NCI-H526 treated with DMSO at 0.1 percent for 48 hours (cell line): ENCODE data around the gene C6orf136.
"Not testable (repeated sequence)": the region's sequence is repeated elsewhere in the genome, so short reads cannot be mapped to it uniquely, and the experiment has no call there.

Experiments
- DNase-seq: peaks from one replicate; lab custom pipeline; 2025; lab: John Stamatoyannopoulos, UW

C6orf136 gene

GRCh38 chr6:30657922-30658321, 11.0 kb downstream of the C6orf136 start:
- DNase-seq: not testable (repeated sequence)

- no peak for DNase-seq
Measured at GRCh38 chr6:30664994-30665767, 18.2 kb downstream of the C6orf136 start.

DNA sequence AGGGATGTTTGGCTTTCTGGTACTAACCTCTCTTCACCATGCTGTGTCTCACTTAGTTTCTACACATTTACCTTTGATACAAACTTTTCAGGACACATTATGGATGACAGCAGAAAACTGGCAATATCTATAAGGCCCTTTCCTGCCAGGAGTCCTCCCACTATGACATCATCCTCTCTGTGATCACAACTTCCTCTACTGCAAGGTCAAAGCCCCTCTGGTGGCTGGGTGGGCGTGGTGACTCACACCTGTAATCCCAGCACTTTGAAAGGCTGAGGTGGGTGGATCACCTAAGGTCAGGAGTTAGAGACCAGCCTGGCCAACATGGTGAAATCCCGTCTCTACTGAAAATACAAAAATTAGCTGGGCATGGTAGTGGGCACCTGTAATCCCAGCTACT, 19.4 kb downstream of the C6orf136 start:
- DNase-seq: not testable (repeated sequence)

DNA sequence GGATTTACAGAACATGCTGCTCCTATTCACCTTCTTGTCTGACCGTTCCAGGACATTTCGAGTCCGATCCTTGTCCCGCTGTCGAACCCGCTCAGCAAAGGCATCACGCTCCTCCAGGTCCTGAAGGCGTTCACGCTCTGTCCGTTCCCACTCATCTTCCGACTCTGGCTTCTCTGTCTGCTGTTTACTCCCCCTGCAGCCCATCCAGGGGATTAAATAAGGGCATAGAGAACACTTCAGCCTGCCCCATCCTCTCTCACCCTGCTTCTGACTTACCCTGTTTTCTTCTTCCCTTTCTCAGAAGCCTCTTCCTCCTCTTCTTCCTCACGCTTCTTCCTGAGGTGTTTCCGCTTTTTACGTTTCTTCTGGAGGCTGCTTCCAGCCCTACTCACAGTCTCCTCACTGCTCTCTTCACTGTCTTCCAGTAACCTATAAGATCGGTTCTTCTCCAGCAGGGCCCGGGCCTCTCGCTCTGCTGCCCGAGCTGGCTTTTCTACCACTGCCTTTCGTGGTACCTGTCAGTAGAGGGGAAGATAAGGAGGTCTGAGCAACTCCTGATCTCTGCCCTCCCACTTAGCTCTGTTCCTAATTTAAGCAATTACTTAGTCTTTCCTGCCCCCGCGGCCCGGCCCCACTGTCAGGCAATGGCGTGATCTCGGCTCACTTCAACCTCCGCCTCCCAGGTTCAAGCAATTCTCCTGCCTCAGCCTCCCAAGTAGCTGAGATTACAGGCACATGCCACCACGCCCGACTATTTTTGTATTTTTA, 24.0 kb downstream of the C6orf136 start:
- no peak for DNase-seq

- peak; percentile 93 for DNase-seq
Measured at GRCh38 chr6:30672445-30673253, 25.7 kb downstream of the C6orf136 start, which contains the start of gene DHX16. Gene DHX16 (minus strand): TSS chr6:30673006. CDS start chr6:30672841, 165 bp downstream.

GRCh38 chr6:30676660-30677285, 29.8 kb downstream of the C6orf136 start:
- no peak for DNase-seq

GRCh38 chr6:30678964-30679726, 32.2 kb downstream of the C6orf136 start:
- DNase-seq: peak; percentile 45

- no peak for DNase-seq
Measured at GRCh38 chr6:30679765-30680535, 33.0 kb downstream of the C6orf136 start.

- DNase-seq: no peak
Measured at GRCh38 chr6:30681766-30682142, 34.8 kb downstream of the C6orf136 start.

DNA sequence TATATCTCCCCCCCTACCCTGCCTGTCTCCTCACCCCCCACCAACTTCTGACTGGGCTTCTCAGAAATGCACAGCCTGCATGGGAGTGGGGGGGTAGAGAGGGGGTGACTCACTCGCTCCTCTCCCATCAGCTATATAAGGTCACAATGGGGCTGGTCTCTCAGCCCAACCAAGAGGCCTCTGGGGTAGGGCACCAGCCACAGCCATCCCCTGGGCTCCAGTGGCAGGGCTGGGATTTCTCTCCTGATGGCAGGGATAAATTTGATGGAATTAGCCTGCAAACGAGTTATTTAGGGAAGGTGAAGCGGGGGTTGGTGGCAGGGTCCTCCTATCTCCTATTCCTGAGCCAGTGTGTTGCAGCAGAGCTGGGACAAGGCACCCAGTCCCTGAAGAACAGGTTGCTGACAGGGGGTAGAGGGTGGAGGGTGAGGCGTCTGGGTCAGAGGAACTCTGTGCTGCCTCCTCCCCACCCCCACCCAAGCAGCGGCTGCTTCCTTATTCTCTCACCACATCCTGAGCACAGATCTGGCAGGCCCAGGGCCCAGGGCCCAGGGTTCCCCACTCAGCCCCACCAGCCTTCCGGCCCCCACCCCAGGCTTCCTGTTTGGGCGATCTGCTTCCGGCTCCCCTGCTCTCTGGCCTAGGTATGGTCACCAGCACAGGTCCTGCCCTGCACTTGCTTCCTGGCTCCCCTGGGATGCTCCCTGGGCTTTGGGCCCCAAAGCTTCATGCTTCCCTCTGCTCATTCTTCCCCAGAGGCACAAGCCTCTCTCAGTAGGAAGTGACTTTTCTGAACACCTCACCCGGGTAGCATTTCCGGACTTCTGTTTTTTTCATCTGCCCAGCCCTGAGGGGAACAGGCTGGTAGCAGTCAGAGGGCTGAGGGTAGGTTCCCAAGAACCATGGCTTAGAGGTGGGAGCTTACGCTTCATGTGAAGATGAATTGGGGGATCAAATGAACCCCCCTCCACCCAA, 35.5 kb downstream of the C6orf136 start:
- no peak for DNase-seq

GRCh38 chr6:30683183-30683979, 36.4 kb downstream of the C6orf136 start:
- no peak for DNase-seq

DNA sequence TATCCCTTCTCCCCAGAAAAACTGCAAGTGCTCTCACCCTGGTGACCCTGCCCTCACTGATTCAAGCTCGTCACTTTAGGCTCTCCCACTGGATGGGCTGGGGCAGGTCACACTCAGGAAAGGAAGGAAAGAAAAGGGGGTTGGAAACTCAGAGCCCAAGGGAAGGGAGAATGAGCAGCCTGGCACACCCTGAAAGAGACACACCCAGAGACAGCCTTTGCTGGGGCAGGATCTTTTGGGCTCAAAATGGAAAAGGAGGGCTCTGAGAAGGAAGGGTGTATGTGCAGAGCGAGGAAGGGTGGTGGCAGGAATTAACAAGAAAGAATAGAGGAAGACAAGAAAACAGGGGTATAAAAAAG, 37.0 kb downstream of the C6orf136 start:
- no peak for DNase-seq

DNA sequence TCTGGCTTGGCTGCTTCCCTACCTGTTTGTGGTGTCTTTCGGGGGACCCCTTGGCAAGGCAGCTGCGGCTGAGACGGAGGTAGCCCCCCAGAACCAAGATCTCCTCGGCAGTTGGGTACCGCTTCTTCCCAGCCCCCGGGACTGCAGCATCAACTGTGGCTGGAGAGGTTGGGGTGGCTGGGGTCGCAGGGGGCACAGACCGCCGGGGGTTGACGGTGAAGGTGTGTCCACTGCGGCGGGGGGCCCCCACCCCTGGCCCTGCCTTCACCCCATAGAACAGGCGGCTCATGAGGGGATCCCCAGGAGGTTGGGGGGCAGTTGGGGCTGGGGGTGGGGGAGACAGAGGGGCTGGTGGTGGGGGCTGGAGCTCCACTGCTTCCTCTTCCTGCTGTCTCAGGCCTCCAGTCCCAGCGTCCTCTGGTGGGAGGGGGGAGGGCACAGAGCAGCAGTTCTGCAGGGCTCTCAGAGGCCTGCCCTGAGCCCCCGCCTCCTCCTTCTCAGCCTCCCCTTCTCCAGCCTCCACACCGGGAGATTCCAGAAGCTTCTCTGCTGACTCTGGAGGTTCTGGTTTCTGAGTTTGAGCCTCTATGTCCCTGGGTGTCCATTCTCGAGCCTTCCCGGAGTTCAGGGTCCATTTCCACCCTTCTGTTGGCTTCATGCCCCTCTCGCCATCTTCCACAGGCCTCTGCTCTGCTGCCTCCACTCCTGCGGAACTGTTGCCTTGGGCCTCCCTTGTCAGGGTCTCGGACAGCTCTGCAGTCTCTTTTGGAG, 37.6 kb downstream of the C6orf136 start:
- DNase-seq: no peak

- DNase-seq: no peak
Measured at GRCh38 chr6:30685157-30686008, 38.5 kb downstream of the C6orf136 start.

DNA sequence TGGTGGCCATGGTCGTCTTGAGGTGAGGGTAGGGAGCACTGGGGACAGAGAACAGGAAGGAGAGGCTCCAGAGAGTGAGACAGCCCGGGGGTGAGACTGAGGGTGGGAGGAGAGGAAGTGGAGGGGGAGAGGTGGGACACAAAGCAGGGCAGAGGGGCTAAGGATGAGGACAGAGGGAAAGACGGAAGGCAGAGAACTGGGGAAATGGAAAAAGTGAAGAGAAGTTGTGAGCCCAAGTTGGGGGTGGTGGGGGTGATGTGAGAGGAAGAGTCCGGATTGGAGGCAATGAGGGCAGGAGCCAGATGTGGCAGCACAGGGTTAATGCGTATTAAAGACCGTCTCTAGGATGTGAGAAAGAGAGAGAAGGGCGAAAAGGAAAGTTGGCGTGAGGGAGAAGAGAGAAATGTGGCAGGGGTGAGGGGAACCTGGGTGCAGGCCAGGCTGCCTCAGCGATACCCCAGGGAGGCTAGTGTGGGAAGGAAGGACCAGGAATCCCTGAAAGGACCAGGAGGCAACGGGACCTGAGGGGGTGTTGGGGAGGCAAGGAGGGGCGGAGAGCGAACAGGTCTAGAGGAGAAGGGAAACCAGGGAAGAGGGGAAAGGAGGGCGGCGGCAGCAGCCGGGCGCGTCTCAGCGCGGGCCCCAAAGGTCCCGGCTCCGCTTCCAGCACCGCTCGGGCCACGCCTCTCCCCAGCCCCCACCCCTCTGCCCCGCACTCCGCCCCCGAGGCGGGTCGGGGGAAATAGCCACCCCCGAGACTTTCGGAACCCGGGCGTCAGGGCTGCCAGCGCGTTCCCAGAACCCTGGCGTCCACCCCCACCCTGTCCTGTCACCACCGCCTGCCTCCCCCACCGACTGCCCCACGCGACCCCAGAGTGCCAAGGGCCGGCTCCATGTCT, 39.3 kb downstream of the C6orf136 start, which contains the start of gene PPP1R18:
PPP1R18 (minus strand) TSS at position 637 of the 899 bp plus-strand sequence; CDS start at position 10, 627 bp downstream.
- DNase-seq: no peak
